Measurements from ENCODE around the gene CCKAR.

The CCKAR gene

DNA sequence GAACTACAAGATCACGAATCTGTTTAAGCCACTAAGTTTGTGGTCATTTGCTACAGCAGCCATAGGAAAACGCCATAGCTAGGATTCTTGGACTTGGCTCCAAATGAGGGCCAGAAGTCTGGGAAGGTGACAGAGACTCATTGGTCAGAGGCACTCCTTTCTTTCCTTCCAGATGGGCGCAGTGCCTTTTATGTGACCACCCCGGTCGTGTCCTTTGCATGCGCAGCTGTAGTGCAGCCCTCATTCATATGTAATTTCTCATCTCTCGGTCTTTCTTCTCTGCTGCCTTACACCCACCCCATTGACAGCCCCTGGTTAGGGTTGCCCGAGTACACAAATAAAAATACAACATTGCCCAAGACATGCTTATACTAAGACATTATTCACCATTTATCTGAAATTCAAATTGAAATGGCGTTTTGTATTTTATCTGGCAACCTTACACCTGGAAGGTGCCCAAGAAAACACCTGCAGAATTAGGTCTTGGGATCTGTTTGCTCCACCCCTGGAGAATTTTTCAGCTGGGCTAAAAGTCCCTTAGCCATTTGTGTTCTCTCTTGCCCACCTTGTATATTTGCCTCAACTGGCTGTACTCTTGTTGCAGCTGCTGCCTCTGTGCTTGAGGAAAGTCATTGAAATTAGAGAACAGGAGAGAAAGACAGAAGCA lies 21.9 kb downstream of the CCKAR start:
- Histone ChIP-seq H3K27ac (ENCODE audit: low read length) (no peak overlapping the region), H3K27me3 (ENCODE audit: control insufficient read depth, insufficient read depth, low read length) (no peaks in the 10 kb centered on the region), H3K4me1 (ENCODE audit: control insufficient read depth, low read depth, low read length) (peaks cover 6% of the 10 kb centered on the region), H3K9me3 (ENCODE audit: control insufficient read depth, low read depth, low read length) (no peaks in the 10 kb centered on the region), H3K36me3 (ENCODE audit: control insufficient read depth, low read depth, low read length) (no peaks in the 10 kb centered on the region), H3K9ac (ENCODE audit: low read length) (no peak overlapping the region), H3K4me3 (ENCODE audit: low read length) (no peak overlapping the region)

- Histone ChIP-seq H3K9me3 (ENCODE audit: control insufficient read depth, low read depth, low read length) (no peaks in the 10 kb centered on the region), H3K9ac (ENCODE audit: low read length) (no peak overlapping the region), H3K27me3 (ENCODE audit: control insufficient read depth, insufficient read depth, low read length) (no peaks in the 10 kb centered on the region), H3K36me3 (ENCODE audit: control insufficient read depth, low read depth, low read length) (no peaks in the 10 kb centered on the region), H3K4me3 (ENCODE audit: low read length) (no peak overlapping the region), H3K4me1 (ENCODE audit: control insufficient read depth, low read depth, low read length) (peaks cover 6% of the 10 kb centered on the region), H3K27ac (ENCODE audit: low read length) (no peak overlapping the region)
These were observed 22.6 kb downstream of the CCKAR start for GRCh38 chr4:26467724-26468123.

DNA sequence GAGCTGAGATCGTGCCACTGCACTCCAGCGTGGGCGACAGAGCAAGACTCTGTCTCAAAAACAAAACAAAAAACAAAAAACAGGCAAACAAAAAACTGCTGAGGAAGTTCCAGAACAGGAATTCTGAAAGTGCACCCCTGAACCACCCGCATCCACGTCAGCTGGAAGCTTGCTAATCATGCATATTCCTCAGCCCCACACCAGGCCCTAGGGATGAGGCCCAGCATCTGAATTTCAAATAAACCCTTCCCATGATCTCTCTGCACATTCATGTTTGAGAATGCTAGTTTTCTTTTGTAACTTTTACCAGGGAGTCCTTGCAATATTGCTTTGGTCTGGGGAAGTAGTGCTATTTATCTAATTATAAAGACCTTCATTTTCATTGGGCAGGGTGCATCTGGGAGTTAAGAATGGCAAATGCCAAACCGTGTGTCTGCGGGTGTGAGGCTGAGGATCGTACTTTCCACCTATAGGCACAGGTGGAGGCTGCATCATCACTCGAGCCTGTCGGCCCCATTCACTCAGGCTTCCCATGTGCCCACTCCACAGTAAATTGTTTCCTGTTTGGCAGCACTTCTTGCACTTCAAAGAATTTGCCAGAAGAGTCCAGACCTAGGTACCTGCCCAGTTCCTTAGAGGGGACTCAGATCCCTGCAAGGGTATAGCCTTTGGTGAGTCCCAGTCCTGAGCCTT lies 23.6 kb downstream of the CCKAR start:
- Histone ChIP-seq H3K4me3 (ENCODE audit: low read length) (no peak overlapping the region), H3K27me3 (ENCODE audit: control insufficient read depth, insufficient read depth, low read length) (no peaks in the 10 kb centered on the region), H3K27ac (ENCODE audit: low read length) (no peak overlapping the region), H3K36me3 (ENCODE audit: control insufficient read depth, low read depth, low read length) (no peaks in the 10 kb centered on the region), H3K9ac (ENCODE audit: low read length) (no peak overlapping the region), H3K9me3 (ENCODE audit: control insufficient read depth, low read depth, low read length) (no peaks in the 10 kb centered on the region), H3K4me1 (ENCODE audit: control insufficient read depth, low read depth, low read length) (peaks cover 6% of the 10 kb centered on the region)

DNA sequence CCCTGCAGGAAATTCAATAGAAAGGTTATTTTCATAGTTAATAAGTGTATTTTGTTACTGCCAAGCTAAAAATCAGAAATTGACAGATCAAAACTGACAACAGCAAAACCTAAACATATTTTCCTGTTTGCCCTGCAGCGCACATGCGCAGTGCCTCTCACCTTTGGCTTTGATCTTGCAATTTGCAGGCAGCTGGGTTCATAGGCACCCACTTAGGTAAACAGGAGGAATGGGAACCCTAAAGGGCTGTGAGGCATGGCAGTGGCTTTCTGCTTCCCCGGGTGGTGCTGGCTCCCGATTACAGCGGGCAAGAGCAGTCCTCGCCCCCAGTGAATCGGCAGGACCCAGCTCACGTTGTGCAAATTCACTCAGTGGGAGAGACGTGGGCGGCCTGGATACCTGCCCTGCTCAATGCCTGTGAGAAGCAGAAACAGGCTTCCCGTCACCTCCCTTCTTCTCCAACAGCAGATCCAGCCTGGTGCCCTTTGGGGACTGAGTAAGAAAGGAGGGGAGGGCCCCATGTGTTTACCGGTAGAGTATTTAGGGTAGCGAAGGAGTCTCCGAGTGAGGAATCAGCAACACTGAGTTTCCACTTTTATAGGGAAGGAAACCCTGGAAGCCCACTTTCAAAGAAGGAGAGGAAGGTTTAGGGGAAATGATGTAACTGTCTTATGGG lies 25.7 kb downstream of the CCKAR start:
- H3K4me3 ChIP-seq (ENCODE audit: low read length) = no peak overlapping the region
- H3K4me1 ChIP-seq (ENCODE audit: control insufficient read depth, low read depth, low read length) = peaks cover 6% of the 10 kb centered on the region
- no peaks in the 10 kb centered on the region for H3K36me3 ChIP-seq (ENCODE audit: control insufficient read depth, low read depth, low read length)
- H3K9ac ChIP-seq (ENCODE audit: low read length) = no peak overlapping the region
- no peak overlapping the region for H3K27ac ChIP-seq (ENCODE audit: low read length)
- no peaks in the 10 kb centered on the region for H3K27me3 ChIP-seq (ENCODE audit: control insufficient read depth, insufficient read depth, low read length)
- H3K9me3 ChIP-seq (ENCODE audit: control insufficient read depth, low read depth, low read length) = no peaks in the 10 kb centered on the region

DNA sequence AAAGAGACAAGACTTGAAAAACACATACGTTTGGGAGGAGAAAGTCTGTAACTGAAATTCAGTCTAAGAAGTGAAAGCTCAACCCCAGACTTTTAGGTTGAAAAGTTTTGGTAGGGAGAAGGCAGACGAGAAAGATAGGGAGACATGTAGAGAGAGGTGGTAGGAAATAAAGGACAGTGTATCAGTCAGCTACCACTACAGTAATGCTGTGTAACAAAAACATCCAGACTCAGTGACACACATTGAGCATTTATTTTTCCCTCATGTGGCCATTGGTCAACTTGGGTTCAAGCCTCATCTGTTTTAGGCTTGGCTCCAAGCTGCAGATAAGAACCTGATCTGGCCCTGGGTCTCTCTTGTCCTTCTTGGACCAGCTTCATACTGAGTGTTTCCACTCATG lies 26.9 kb downstream of the CCKAR start:
- no peaks in the 10 kb centered on the region for H3K36me3 ChIP-seq (ENCODE audit: control insufficient read depth, low read depth, low read length)
- H3K4me1 ChIP-seq (ENCODE audit: control insufficient read depth, low read depth, low read length) = peaks cover 4% of the 10 kb centered on the region
- H3K4me3 ChIP-seq (ENCODE audit: low read length) = no peak overlapping the region
- no peak overlapping the region for H3K9ac ChIP-seq (ENCODE audit: low read length)
- no peaks in the 10 kb centered on the region for H3K9me3 ChIP-seq (ENCODE audit: control insufficient read depth, low read depth, low read length)
- H3K27me3 ChIP-seq (ENCODE audit: control insufficient read depth, insufficient read depth, low read length) = no peaks in the 10 kb centered on the region
- H3K27ac ChIP-seq (ENCODE audit: low read length) = no peak overlapping the region

DNA sequence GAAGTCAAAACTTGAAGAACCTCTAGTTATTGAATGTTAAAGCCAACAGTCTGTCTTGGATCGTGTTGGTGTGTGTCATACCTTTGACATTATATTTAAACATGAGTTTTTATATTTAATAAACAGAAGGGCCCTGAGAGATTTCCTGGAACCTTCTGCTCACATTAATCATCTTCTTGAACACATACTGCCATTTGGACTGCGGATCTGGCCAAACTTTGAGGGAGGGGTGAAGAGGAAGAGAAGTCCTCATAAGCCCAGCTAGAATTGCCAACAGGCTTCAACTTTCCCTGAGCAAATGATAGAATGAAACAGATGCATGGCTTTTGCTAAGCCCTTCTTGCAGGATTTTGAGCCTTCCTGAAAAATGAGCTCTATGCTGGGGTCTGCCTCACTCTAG lies 27.4 kb downstream of the CCKAR start:
- no peaks in the 10 kb centered on the region for H3K9me3 ChIP-seq (ENCODE audit: control insufficient read depth, low read depth, low read length)
- H3K4me1 ChIP-seq (ENCODE audit: control insufficient read depth, low read depth, low read length) = no peaks in the 10 kb centered on the region
- no peak overlapping the region for H3K9ac ChIP-seq (ENCODE audit: low read length)
- no peak overlapping the region for H3K4me3 ChIP-seq (ENCODE audit: low read length)
- H3K36me3 ChIP-seq (ENCODE audit: control insufficient read depth, low read depth, low read length) = no peaks in the 10 kb centered on the region
- no peaks in the 10 kb centered on the region for H3K27me3 ChIP-seq (ENCODE audit: control insufficient read depth, insufficient read depth, low read length)
- H3K27ac ChIP-seq (ENCODE audit: low read length) = no peak overlapping the region

DNA sequence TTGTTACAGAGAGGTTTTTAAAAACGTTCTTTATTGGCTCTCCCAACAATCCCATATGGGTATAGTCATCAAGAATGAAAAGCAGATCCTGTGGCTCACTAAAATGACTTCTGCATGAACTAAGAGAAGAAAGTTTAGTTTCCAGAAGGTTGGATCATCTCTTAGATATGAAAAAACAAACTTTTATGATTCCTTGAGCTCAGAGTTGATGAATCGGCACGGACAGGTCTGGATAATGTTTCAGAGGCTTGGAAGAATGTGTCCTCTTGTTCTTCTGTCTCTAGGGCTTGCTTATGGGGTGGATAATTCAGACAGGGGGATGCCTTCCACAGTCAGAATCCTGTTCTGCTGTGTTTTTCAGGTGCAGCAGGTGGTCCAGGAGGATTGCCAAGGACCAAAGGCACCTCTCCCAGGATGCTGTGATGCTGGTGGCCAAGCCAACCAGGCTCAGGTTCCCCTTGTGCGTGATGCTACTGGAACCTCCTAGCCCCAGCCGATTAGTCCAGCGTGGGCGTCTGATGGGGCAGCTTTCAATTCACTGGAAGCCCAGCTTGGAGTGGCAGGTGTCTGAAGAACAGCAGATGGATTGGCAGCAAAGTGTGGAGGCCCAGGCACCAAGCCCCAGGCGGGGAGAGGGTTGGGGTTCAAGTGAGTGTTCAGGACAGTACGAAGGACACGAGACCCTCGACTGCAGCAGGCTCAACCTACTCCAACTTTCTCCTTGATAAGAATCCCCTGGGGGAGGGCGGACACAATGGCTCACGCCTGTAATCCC lies 30.3 kb downstream of the CCKAR start:
- Histone ChIP-seq H3K9me3 (ENCODE audit: control insufficient read depth, low read depth, low read length) (no peaks in the 10 kb centered on the region), H3K4me3 (ENCODE audit: low read length) (no peak overlapping the region), H3K36me3 (ENCODE audit: control insufficient read depth, low read depth, low read length) (no peaks in the 10 kb centered on the region), H3K27me3 (ENCODE audit: control insufficient read depth, insufficient read depth, low read length) (no peaks in the 10 kb centered on the region), H3K27ac (ENCODE audit: low read length) (no peak overlapping the region), H3K4me1 (ENCODE audit: control insufficient read depth, low read depth, low read length) (no peaks in the 10 kb centered on the region), H3K9ac (ENCODE audit: low read length) (no peak overlapping the region)

DNA sequence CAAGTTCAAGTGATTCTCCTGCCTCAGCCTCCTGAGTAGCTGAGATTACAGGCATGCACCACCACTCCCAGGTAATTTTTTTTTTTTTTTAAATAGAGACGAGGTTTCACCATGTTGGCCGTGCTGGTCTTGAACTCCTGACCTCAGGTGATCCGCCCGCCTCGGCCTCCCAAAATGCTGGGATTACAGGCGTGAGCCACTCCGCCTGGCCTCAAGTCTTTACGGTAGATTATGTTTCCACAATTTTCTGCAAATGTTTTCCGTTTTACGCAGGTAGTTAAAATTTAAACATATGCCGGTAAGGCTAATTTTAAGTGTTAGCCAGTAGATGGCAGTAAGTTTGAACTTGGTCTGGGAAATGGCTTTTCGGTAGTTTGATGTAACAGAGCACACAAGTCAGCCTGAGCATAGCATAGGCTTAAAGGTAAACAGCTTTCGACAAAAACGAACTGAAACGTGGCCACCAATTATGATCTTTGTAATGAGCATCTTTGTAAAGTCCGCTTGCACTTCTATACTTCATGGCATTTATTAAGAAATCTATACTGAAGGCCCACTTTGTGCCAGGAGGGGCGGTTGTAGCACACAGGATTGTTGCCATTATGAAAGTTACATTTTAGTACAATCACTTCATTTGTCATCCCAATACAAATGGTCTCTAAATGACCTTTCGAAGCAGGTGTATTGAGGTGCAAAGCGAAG lies 31.1 kb downstream of the CCKAR start:
- H3K27me3 ChIP-seq (ENCODE audit: control insufficient read depth, insufficient read depth, low read length) = no peaks in the 10 kb centered on the region
- H3K36me3 ChIP-seq (ENCODE audit: control insufficient read depth, low read depth, low read length) = no peaks in the 10 kb centered on the region
- no peaks in the 10 kb centered on the region for H3K9me3 ChIP-seq (ENCODE audit: control insufficient read depth, low read depth, low read length)
- no peak overlapping the region for H3K9ac ChIP-seq (ENCODE audit: low read length)
- no peak overlapping the region for H3K27ac ChIP-seq (ENCODE audit: low read length)
- H3K4me3 ChIP-seq (ENCODE audit: low read length) = no peak overlapping the region
- no peaks in the 10 kb centered on the region for H3K4me1 ChIP-seq (ENCODE audit: control insufficient read depth, low read depth, low read length)

GRCh38 chr4:26458157-26458561 lies 32.1 kb downstream of the CCKAR start:
- H3K36me3 ChIP-seq (ENCODE audit: control insufficient read depth, low read depth, low read length) = no peaks in the 10 kb centered on the region
- no peak overlapping the region for H3K4me3 ChIP-seq (ENCODE audit: low read length)
- H3K27me3 ChIP-seq (ENCODE audit: control insufficient read depth, insufficient read depth, low read length) = no peaks in the 10 kb centered on the region
- no peak overlapping the region for H3K9ac ChIP-seq (ENCODE audit: low read length)
- no peaks in the 10 kb centered on the region for H3K9me3 ChIP-seq (ENCODE audit: control insufficient read depth, low read depth, low read length)
- H3K27ac ChIP-seq (ENCODE audit: low read length) = no peak overlapping the region
- H3K4me1 ChIP-seq (ENCODE audit: control insufficient read depth, low read depth, low read length) = no peaks in the 10 kb centered on the region

- Histone ChIP-seq H3K4me1 (ENCODE audit: control insufficient read depth, low read depth, low read length) (peaks cover 6% of the 10 kb centered on the region), H3K4me3 (ENCODE audit: low read length) (no peak overlapping the region), H3K9ac (ENCODE audit: low read length) (no peak overlapping the region), H3K36me3 (ENCODE audit: control insufficient read depth, low read depth, low read length) (no peaks in the 10 kb centered on the region), H3K27me3 (ENCODE audit: control insufficient read depth, insufficient read depth, low read length) (no peaks in the 10 kb centered on the region), H3K27ac (ENCODE audit: low read length) (no peak overlapping the region), H3K9me3 (ENCODE audit: control insufficient read depth, low read depth, low read length) (no peaks in the 10 kb centered on the region)
These were observed 32.9 kb downstream of the CCKAR start for GRCh38 chr4:26457412-26457811.

GRCh38 chr4:26455571-26455970 lies 34.7 kb downstream of the CCKAR start:
- Histone ChIP-seq H3K4me1 (ENCODE audit: control insufficient read depth, low read depth, low read length) (peaks cover 9% of the 10 kb centered on the region), H3K9ac (ENCODE audit: low read length) (no peak overlapping the region), H3K4me3 (ENCODE audit: low read length) (no peak overlapping the region), H3K27me3 (ENCODE audit: control insufficient read depth, insufficient read depth, low read length) (no peaks in the 10 kb centered on the region), H3K9me3 (ENCODE audit: control insufficient read depth, low read depth, low read length) (no peaks in the 10 kb centered on the region), H3K36me3 (ENCODE audit: control insufficient read depth, low read depth, low read length) (no peaks in the 10 kb centered on the region), H3K27ac (ENCODE audit: low read length) (no peak overlapping the region)
